Colonic mucosa (tissue), 4 donors: ENCODE results near the gene MYH7. TPM values are rescaled to one million over a fixed set of nuclear protein-coding genes. Genes with fewer than 3 reads are reported as not detected.

Source experiments
- DNase-seq: peaks from one replicate; pipeline ENCODE4 v3.0.0-alpha.2; 2020
- H3K27ac ChIP-seq: fragments of 200-600 bp; one replicate; pipeline ENCODE4 v1.8.0; 2021
- H3K27me3 ChIP-seq: fragments of 200-600 bp; one replicate; pipeline ENCODE4 v1.8.0; 2021
- H3K36me3 ChIP-seq: fragments of 200-600 bp; one replicate; pipeline ENCODE4 v1.8.0; 2021
- H3K4me1 ChIP-seq: fragments of 200-600 bp; one replicate; pipeline ENCODE4 v1.8.0; 2021; ENCODE audit warnings: mild to moderate bottlenecking
- H3K4me3 ChIP-seq: fragments of 200-600 bp; one replicate; pipeline ENCODE4 v1.8.0; 2021
- H3K9ac ChIP-seq, 2 donors: one replicate each; pipeline ENCODE4 v1.7.0; 2013; ENCODE audit warnings: control low read depth in 2 of 2, low read depth in 2 of 2, low read length in 2 of 2
- H3K9me3 ChIP-seq: fragments of 200-600 bp; one replicate; pipeline ENCODE4 v1.8.0; 2021
- intact Hi-C: fragments of 100-400 bp; cut with DNase I; formaldehyde crosslinking; loops from one replicate; pipeline ENCODE4 v1.14.1; 2022
- total RNA-seq, 2 donors: library from RNA; stranded (reverse); fragmentation: NEBNext Ultra II Directional in 1 of 2; extraction: Animal tissue kit (Norgen Biotek cat#: 25700) in 1 of 2; gene quantifications; one replicate each; pipeline ENCODE4 v1.2.1, GENCODE V29; 2021
- TF ChIP-seq, protein P1 (sequence below): fragments of 200-600 bp; IDR thresholded peaks from one replicate; pipeline ENCODE4 v1.8.0; 2022; ENCODE audit warnings: antibody characterized with exemption, mild to moderate bottlenecking
- donor health status: healthy.
- donor health status: DM: no; HTN: no; CAD: no.
- donor health status: DM: no; HTN: no; CAD: no.

The MYH7 gene
- total RNA-seq, 2 donors from 2014 or later, result 1.2 TPM; not detected in 1

DNA sequence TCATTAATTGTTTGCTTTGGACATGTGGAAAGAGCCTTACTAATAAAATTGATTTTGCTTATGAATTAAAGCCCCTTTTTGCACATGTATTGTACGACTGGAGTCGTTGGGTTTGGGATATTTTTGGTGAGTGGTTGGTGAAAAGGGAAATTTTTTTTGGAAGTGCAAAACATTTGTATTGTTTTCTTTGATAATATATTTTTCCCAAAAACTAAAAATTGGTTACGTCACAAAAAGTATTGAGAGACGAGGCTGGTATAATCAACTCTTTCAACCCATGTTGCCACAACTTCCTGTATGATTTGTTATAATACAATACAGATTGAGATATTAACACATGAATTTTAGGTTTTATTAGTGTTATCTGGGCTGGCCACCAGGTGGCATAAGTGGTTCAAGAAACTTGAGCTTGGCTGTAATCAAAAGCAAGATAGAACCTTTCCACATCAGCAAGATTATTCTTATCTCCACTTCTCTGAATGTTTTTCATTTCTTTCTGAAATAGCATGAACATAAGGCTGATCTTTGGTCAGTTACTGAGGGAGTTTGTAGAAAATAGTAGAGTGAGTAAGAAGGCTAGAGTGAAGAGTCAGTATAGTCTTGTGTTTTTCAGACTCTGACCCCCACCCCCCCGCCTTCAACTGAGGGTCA is 42.8 kb upstream of the MYH7 start:
- intact Hi-C loops, result loop anchor here (10.0 kb wide), 1 partner anchor 153 kb away; the partner anchor contains the start of gene PABPN1
- peak; percentile 62 for DNase-seq
- peaks cover 21% of the 10 kb centered on the region for H3K36me3 ChIP-seq

GRCh38 chr14:23470947-23471346 is 35.5 kb upstream of the MYH7 start:
- no peak overlapping the region for H3K27ac ChIP-seq
- H3K9me3 ChIP-seq, result no peaks in the 10 kb centered on the region
- no peak overlapping the region for H3K9ac ChIP-seq
- no peak overlapping the region for H3K4me3 ChIP-seq
- intact Hi-C loops, result loop anchor here (10.0 kb wide), 1 partner anchor 146 kb away; the partner anchor contains the start of gene PABPN1
- DNase-seq, result no peak
- H3K36me3 ChIP-seq, result peaks cover 13% of the 10 kb centered on the region
- TF ChIP-seq, protein P1, sequence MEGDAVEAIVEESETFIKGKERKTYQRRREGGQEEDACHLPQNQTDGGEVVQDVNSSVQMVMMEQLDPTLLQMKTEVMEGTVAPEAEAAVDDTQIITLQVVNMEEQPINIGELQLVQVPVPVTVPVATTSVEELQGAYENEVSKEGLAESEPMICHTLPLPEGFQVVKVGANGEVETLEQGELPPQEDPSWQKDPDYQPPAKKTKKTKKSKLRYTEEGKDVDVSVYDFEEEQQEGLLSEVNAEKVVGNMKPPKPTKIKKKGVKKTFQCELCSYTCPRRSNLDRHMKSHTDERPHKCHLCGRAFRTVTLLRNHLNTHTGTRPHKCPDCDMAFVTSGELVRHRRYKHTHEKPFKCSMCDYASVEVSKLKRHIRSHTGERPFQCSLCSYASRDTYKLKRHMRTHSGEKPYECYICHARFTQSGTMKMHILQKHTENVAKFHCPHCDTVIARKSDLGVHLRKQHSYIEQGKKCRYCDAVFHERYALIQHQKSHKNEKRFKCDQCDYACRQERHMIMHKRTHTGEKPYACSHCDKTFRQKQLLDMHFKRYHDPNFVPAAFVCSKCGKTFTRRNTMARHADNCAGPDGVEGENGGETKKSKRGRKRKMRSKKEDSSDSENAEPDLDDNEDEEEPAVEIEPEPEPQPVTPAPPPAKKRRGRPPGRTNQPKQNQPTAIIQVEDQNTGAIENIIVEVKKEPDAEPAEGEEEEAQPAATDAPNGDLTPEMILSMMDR, result no peak
- H3K4me1 ChIP-seq, result peaks cover 3% of the 10 kb centered on the region
- H3K27me3 ChIP-seq, result no peaks in the 10 kb centered on the region

More for the DNA sequence above, 42.8 kb upstream of the MYH7 start:
- H3K4me3 ChIP-seq, result no peak overlapping the region
- no peaks in the 10 kb centered on the region for H3K27me3 ChIP-seq
- no peaks in the 10 kb centered on the region for H3K9me3 ChIP-seq
- no peak overlapping the region for H3K27ac ChIP-seq
- no peak overlapping the region for H3K9ac ChIP-seq
- no peaks in the 10 kb centered on the region for H3K4me1 ChIP-seq
- TF ChIP-seq, protein P1, result peak; percentile 61

DNA sequence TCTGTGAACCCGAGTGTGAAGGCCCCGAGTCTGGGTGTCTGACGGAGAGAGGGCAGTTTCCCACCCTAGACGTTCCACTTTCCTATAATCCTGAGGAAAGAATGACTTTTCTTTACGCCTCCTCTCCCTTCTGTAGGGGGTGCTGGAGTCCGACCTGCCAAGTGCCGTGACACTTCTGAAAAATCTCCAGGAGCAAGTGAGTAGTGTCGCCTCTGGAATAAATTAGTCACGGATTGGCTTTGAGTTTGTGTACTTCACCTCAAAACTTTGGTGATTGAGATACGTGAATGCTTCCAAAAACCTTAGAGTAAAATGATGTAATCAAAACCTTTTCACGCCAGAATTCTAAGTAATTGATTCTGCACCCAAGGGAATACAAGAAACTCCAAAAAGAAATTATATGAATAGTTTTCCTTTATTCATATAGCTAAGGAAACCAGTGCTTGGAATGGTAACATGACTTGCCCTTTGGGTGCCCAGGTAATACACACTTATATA is 34.5 kb upstream of the MYH7 start:
- DNase-seq, result no peak

DNA sequence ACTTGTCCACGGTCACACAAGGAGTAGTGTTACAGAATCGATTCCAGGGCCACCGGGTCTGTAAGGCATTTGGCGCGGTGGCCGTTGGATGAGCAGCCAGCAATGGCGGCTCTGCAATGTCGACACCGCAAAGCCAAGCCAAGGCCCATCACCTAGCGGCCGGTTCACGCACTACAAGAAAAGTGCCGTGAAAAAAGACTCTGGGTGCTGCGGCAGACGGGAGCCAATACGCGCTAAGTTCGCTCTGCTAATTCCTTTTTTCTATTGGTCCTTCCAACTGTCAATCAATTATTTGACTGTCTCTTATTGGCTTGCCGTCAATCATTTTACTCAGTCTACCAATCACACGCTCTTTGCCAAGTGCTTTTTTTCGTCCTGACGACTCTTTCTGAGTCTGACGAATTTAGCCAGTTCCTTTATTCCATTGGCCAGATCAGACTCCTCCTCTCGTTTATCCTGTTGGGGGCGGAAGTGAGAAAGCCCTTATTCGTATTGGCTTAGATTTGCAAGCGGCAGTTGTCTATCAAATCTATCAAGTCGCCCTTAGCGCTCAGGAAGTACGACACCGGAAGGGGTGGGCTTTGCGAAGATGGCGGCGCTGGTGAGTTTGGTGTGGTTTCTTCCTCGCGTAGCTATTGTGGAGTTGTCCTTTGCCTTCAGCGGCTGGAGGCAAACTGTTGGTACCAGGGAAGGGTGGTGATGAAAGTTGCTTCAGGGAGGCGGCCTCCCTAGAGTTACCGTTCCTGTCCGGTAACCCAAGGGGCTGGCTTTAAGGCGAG is 33.9 kb upstream of the MYH7 start, which contains the start of gene NGDN:
Gene NGDN (plus strand): TSS at position 577 of the 779 bp plus-strand sequence. CDS start 13 bp downstream, at position 590.
- no peaks in the 10 kb centered on the region for H3K9me3 ChIP-seq
- H3K9ac ChIP-seq, result peak within 1 kb of the TSS; percentile 79 to 89
- intact Hi-C loops, result no loop called here
- DNase-seq, result peak; percentile 96
- H3K4me3 ChIP-seq, result peak within 1 kb of the TSS; percentile 94
- H3K36me3 ChIP-seq, result peaks cover 7% of the 10 kb centered on the region
- H3K27ac ChIP-seq, result peak within 1 kb of the TSS; percentile 62
- peaks cover 3% of the 10 kb centered on the region for H3K4me1 ChIP-seq
- TF ChIP-seq, protein P1, result peak; percentile 79
- H3K27me3 ChIP-seq, result no peaks in the 10 kb centered on the region

More for the DNA sequence above, 34.5 kb upstream of the MYH7 start:
- Histone ChIP-seq H3K9ac (peak overlapping the region; percentile 79 to 89), H3K4me1 (peaks cover 3% of the 10 kb centered on the region), H3K36me3 (peaks cover 8% of the 10 kb centered on the region), H3K9me3 (no peaks in the 10 kb centered on the region), H3K4me3 (peak overlapping the region; percentile 94), H3K27ac (peak overlapping the region; percentile 50), H3K27me3 (no peaks in the 10 kb centered on the region)
- TF ChIP-seq, protein P1, result no peak
- intact Hi-C loops, result loop anchor here (10.0 kb wide), 1 partner anchor 145 kb away; the partner anchor contains the start of gene PABPN1

DNA sequence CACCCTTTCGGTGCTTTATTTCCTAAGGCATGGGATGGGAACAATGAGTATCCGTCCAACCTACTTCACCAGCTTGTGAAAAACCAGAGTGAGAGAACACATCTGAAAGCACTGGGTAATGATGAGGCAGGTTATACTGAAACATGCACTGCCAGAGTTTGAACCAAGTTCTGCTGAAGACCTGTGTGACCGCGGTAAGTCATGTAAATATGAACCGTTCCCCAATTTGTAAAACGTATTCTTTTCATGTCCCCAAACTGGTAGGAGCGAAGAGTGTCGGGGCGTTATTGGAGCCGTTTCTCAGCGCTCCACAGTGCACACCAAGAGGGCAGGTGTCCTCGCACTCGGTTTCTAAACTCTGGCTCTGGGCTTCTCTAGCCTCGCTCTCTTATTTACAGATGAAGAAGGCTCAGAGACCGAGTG is 33.3 kb upstream of the MYH7 start:
- DNase-seq, result no peak
- Histone ChIP-seq H3K4me1 (peaks cover 3% of the 10 kb centered on the region), H3K4me3 (peak overlapping the region; percentile 94), H3K27me3 (no peaks in the 10 kb centered on the region), H3K9ac (no peak overlapping the region), H3K36me3 (peaks cover 7% of the 10 kb centered on the region), H3K9me3 (no peaks in the 10 kb centered on the region), H3K27ac (peak overlapping the region; percentile 62)
- TF ChIP-seq, protein P1, result no peak
- intact Hi-C loops, result no loop called here
